ENCODE results near the gene KSR1. TPM values are rescaled to one million over a fixed set of nuclear protein-coding genes. Genes with fewer than 3 reads are reported as not detected.

The KSR1 gene
- total RNA-seq, 4 donors from 2014 or later, result 10.4 to 17.7 (median 13.2) TPM

GRCh38 chr17:27490391-27490790 lies 34.1 kb downstream of the KSR1 start:
- H3K9me3 ChIP-seq, result no peaks in the 10 kb centered on the region
- DNase-seq, result no peak
- H3K4me3 ChIP-seq, result no peak overlapping the region
- no peaks in the 10 kb centered on the region for H3K36me3 ChIP-seq
- TF ChIP-seq CTCF (IDR thresholded peaks at IDR 0.05 in 4 of 5, conservative IDR thresholded peaks at IDR 0.05 in 1 of 5) (no peak), POLR2A (IDR thresholded peaks at IDR 0.05) (no peak)
- intact Hi-C loops (cut with DNase I; ENCODE audit: low total_unique reads), result no loop called here
- peaks cover 26 to 28% of the 10 kb centered on the region in 2 donors for H3K4me1 ChIP-seq
- no peak overlapping the region for H3K27ac ChIP-seq
- no peak for ATAC-seq
- H3K27me3 ChIP-seq, result no peaks in the 10 kb centered on the region
- in situ Hi-C loops (cut with MboI; ENCODE audit: low sequenced_read_pairs in 4 of 4), result loop anchor here in 2 of 4 donors (10.0 to 25.0 kb wide), 3 partner anchors 97 to 253 kb away; no protein-coding TSS in a partner anchor

- Histone ChIP-seq H3K27ac (no peak overlapping the region), H3K36me3 (no peaks in the 10 kb centered on the region), H3K27me3 (no peaks in the 10 kb centered on the region), H3K9me3 (no peaks in the 10 kb centered on the region), H3K4me3 (no peak overlapping the region), H3K4me1 (peaks cover 26 to 34% of the 10 kb centered on the region in 2 donors)
- in situ Hi-C loops (cut with MboI; ENCODE audit: low sequenced_read_pairs in 4 of 4), result loop anchor here in 2 of 4 donors (10.0 to 25.0 kb wide), 3 partner anchors 96 to 254 kb away; no protein-coding TSS in a partner anchor
- ATAC-seq (no peak), DNase-seq (no peak)
- intact Hi-C loops (cut with DNase I; ENCODE audit: low total_unique reads), result no loop called here
- TF ChIP-seq CTCF (IDR thresholded peaks at IDR 0.05 in 4 of 5, conservative IDR thresholded peaks at IDR 0.05 in 1 of 5) (no peak), POLR2A (IDR thresholded peaks at IDR 0.05) (no peak)
Measured at GRCh38 chr17:27491713-27492190, 35.5 kb downstream of the KSR1 start.

- Histone ChIP-seq H3K4me3 (no peak overlapping the region), H3K27me3 (no peaks in the 10 kb centered on the region), H3K9me3 (no peaks in the 10 kb centered on the region), H3K27ac (no peak overlapping the region), H3K4me1 (peaks cover 26 to 34% of the 10 kb centered on the region in 2 donors), H3K36me3 (no peaks in the 10 kb centered on the region)
- intact Hi-C loops (cut with DNase I; ENCODE audit: low total_unique reads), result no loop called here
- in situ Hi-C loops (cut with MboI; ENCODE audit: low sequenced_read_pairs in 4 of 4), result loop anchor here in 2 of 4 donors (10.0 to 25.0 kb wide), 3 partner anchors 95 to 255 kb away; no protein-coding TSS in a partner anchor
- no peak for DNase-seq
- ATAC-seq, result no peak
- TF ChIP-seq CTCF (IDR thresholded peaks at IDR 0.05 in 4 of 5, conservative IDR thresholded peaks at IDR 0.05 in 1 of 5), result no peak
- TF ChIP-seq POLR2A (IDR thresholded peaks at IDR 0.05), result no peak
Measured at GRCh38 chr17:27492470-27492869, 36.2 kb downstream of the KSR1 start.

DNA sequence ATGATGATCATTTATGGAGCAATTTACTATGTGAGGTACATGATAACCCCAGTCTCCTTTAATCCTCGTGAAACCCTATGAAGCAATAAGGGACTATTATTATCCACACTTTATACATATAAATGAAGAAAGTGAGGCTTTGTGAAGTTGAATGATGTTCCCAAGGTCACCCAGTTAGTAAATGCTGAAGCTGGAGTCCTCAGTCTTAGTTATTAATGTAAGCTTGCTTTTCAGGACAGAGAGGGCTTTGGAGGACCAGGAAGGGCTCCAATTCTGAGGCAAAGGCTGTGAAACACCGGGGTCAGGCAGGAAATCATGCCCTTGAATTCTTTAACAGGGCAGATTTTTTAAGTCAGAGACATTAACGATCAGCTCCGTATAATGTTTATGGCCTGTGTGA lies 36.8 kb downstream of the KSR1 start:
- intact Hi-C loops (cut with DNase I; ENCODE audit: low total_unique reads), result no loop called here
- Histone ChIP-seq H3K4me1 (peaks cover 26 to 31% of the 10 kb centered on the region in 2 donors), H3K27me3 (no peaks in the 10 kb centered on the region), H3K9me3 (no peaks in the 10 kb centered on the region), H3K27ac (no peak overlapping the region), H3K36me3 (no peaks in the 10 kb centered on the region), H3K4me3 (no peak overlapping the region)
- no peak for DNase-seq
- in situ Hi-C loops (cut with MboI; ENCODE audit: low sequenced_read_pairs in 4 of 4), result loop anchor here in 2 of 4 donors (10.0 to 25.0 kb wide), 3 partner anchors 94 to 256 kb away; no protein-coding TSS in a partner anchor
- no peak for TF ChIP-seq CTCF (IDR thresholded peaks at IDR 0.05 in 4 of 5, conservative IDR thresholded peaks at IDR 0.05 in 1 of 5)
- TF ChIP-seq POLR2A (IDR thresholded peaks at IDR 0.05), result no peak
- ATAC-seq, result no peak

Measured in gastrocnemius medialis (tissue), 4 donors.